ENCODE results near the gene IGDCC3. TPM values are rescaled to one million over a fixed set of nuclear protein-coding genes. Genes with fewer than 3 reads are reported as not detected.

IGDCC3 gene
- polyA plus RNA-seq, 1 donor from 2014 or later, result 14.4 TPM

DNA sequence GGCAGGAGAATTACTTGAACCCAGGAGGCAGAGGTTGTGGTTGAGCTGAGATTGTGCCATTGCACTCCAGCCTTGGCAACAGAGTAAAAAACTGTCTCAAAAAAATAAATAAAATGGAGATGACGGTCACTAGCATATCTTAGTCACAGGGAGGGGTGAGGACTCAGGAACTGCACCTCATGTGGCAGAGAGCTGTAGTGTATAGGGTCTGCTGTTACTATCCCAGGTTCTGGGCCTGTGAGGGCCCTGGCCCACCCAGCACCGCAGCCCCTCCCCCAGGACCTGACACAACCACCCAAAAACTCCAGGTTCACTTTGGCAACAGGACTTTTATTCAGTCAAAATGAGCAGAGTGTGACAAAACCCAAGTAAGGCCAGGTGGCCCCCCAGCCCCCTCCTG lies 51.0 kb downstream of the IGDCC3 start:
- H2AFZ ChIP-seq (ENCODE audit: low read depth, low read length), result no peak overlapping the region
- no peaks in the 10 kb centered on the region for H4K20me1 ChIP-seq (ENCODE audit: insufficient read depth)
- H3K79me2 ChIP-seq (replicated peaks; ENCODE audit: insufficient read depth, low read length), result no peaks in the 10 kb centered on the region
- no peak overlapping the region for H3K27ac ChIP-seq (ENCODE audit: low read length)
- H3K27me3 ChIP-seq (ENCODE audit: insufficient read depth, low read depth, low read length), result no peaks in the 10 kb centered on the region
- H3K9me2 ChIP-seq (ENCODE audit: insufficient read depth, low read length), result no peaks in the 10 kb centered on the region
- no peak for TF ChIP-seq EZH2 (IDR thresholded peaks at IDR 0.05; ENCODE audit: borderline replicate concordance, insufficient read depth, low read length, poor library complexity, severe bottlenecking)
- TF ChIP-seq EP300 (conservative IDR thresholded peaks at IDR 0.05; ENCODE audit: poor library complexity, severe bottlenecking), result no peak
- TF ChIP-seq TAF1 (IDR thresholded peaks at IDR 0.05; ENCODE audit: low read depth), result no peak
- TF ChIP-seq, protein P1, sequence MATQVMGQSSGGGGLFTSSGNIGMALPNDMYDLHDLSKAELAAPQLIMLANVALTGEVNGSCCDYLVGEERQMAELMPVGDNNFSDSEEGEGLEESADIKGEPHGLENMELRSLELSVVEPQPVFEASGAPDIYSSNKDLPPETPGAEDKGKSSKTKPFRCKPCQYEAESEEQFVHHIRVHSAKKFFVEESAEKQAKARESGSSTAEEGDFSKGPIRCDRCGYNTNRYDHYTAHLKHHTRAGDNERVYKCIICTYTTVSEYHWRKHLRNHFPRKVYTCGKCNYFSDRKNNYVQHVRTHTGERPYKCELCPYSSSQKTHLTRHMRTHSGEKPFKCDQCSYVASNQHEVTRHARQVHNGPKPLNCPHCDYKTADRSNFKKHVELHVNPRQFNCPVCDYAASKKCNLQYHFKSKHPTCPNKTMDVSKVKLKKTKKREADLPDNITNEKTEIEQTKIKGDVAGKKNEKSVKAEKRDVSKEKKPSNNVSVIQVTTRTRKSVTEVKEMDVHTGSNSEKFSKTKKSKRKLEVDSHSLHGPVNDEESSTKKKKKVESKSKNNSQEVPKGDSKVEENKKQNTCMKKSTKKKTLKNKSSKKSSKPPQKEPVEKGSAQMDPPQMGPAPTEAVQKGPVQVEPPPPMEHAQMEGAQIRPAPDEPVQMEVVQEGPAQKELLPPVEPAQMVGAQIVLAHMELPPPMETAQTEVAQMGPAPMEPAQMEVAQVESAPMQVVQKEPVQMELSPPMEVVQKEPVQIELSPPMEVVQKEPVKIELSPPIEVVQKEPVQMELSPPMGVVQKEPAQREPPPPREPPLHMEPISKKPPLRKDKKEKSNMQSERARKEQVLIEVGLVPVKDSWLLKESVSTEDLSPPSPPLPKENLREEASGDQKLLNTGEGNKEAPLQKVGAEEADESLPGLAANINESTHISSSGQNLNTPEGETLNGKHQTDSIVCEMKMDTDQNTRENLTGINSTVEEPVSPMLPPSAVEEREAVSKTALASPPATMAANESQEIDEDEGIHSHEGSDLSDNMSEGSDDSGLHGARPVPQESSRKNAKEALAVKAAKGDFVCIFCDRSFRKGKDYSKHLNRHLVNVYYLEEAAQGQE (IDR thresholded peaks at IDR 0.05; ENCODE audit: borderline replicate concordance), result no peak
- TF ChIP-seq RAD21 (conservative IDR thresholded peaks at IDR 0.05), result no peak
- TF ChIP-seq SMC3 (conservative IDR thresholded peaks at IDR 0.05; ENCODE audit: poor library complexity), result no peak
- no peak for TF ChIP-seq CTCF (IDR thresholded peaks at IDR 0.05; ENCODE audit: poor library complexity, severe bottlenecking)
- no peak for TF ChIP-seq MXI1 (conservative IDR thresholded peaks at IDR 0.05; ENCODE audit: poor library complexity, severe bottlenecking)
- no peak for TF ChIP-seq POLR2AphosphoS5 (IDR thresholded peaks at IDR 0.05)
- no peak overlapping the region for H3K4me3 ChIP-seq (ENCODE audit: low read length)
- no peak overlapping the region for H3K4me2 ChIP-seq (ENCODE audit: low read length)
- no peaks in the 10 kb centered on the region for H3K36me3 ChIP-seq (ENCODE audit: insufficient read depth, low read length)
- no peaks in the 10 kb centered on the region for H3K9me3 ChIP-seq (ENCODE audit: low read length)
- no peak overlapping the region for H3K9ac ChIP-seq (ENCODE audit: low read length)
- H3F3A ChIP-seq (ENCODE audit: insufficient read depth, low read length, poor library complexity, severe bottlenecking), result no peaks in the 10 kb centered on the region

- Histone ChIP-seq H3K4me3 (ENCODE audit: low read length) (no peak overlapping the region), H3K36me3 (ENCODE audit: insufficient read depth, low read length) (no peaks in the 10 kb centered on the region), H3K9ac (ENCODE audit: low read length) (no peak overlapping the region), H3K9me3 (ENCODE audit: low read length) (no peaks in the 10 kb centered on the region), H2AFZ (ENCODE audit: low read depth, low read length) (no peak overlapping the region), H3K79me2 (replicated peaks; ENCODE audit: insufficient read depth, low read length) (no peaks in the 10 kb centered on the region), H4K20me1 (ENCODE audit: insufficient read depth) (no peaks in the 10 kb centered on the region), H3K27ac (ENCODE audit: low read length) (no peak overlapping the region), H3K9me2 (ENCODE audit: insufficient read depth, low read length) (no peaks in the 10 kb centered on the region), H3K27me3 (ENCODE audit: insufficient read depth, low read depth, low read length) (no peaks in the 10 kb centered on the region), H3K4me2 (ENCODE audit: low read length) (no peak overlapping the region), H3F3A (ENCODE audit: insufficient read depth, low read length, poor library complexity, severe bottlenecking) (no peaks in the 10 kb centered on the region)
- TF ChIP-seq RAD21 (conservative IDR thresholded peaks at IDR 0.05) (no peak), MXI1 (conservative IDR thresholded peaks at IDR 0.05; ENCODE audit: poor library complexity, severe bottlenecking) (no peak), EP300 (conservative IDR thresholded peaks at IDR 0.05; ENCODE audit: poor library complexity, severe bottlenecking) (no peak), CTCF (IDR thresholded peaks at IDR 0.05; ENCODE audit: poor library complexity, severe bottlenecking) (no peak), TAF1 (IDR thresholded peaks at IDR 0.05; ENCODE audit: low read depth) (no peak), SMC3 (conservative IDR thresholded peaks at IDR 0.05; ENCODE audit: poor library complexity) (no peak), EZH2 (IDR thresholded peaks at IDR 0.05; ENCODE audit: borderline replicate concordance, insufficient read depth, low read length, poor library complexity, severe bottlenecking) (no peak), POLR2AphosphoS5 (IDR thresholded peaks at IDR 0.05) (no peak)
- TF ChIP-seq, protein P1 (IDR thresholded peaks at IDR 0.05; ENCODE audit: borderline replicate concordance), result no peak
These were observed 51.7 kb downstream of the IGDCC3 start for GRCh38 chr15:65326117-65326526.
